GM12873 (cell line): ENCODE data around the gene PFN2.

Experiments used
- TF ChIP-seq, protein P1 (sequence below): IDR thresholded peaks from 2 replicates; pipeline ENCODE4 v1.5.1; 2012; ENCODE audit warnings: low read depth, mild to moderate bottlenecking, moderate library complexity, low read length, control low read depth; ENCODE audit not compliant: insufficient read depth; ENCODE audit errors: missing control alignments

PFN2 gene

GRCh38 chr3:149971403-149972075, 844 bp upstream of the PFN2 start:
- TF ChIP-seq, protein P1, sequence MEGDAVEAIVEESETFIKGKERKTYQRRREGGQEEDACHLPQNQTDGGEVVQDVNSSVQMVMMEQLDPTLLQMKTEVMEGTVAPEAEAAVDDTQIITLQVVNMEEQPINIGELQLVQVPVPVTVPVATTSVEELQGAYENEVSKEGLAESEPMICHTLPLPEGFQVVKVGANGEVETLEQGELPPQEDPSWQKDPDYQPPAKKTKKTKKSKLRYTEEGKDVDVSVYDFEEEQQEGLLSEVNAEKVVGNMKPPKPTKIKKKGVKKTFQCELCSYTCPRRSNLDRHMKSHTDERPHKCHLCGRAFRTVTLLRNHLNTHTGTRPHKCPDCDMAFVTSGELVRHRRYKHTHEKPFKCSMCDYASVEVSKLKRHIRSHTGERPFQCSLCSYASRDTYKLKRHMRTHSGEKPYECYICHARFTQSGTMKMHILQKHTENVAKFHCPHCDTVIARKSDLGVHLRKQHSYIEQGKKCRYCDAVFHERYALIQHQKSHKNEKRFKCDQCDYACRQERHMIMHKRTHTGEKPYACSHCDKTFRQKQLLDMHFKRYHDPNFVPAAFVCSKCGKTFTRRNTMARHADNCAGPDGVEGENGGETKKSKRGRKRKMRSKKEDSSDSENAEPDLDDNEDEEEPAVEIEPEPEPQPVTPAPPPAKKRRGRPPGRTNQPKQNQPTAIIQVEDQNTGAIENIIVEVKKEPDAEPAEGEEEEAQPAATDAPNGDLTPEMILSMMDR, result no peak

DNA sequence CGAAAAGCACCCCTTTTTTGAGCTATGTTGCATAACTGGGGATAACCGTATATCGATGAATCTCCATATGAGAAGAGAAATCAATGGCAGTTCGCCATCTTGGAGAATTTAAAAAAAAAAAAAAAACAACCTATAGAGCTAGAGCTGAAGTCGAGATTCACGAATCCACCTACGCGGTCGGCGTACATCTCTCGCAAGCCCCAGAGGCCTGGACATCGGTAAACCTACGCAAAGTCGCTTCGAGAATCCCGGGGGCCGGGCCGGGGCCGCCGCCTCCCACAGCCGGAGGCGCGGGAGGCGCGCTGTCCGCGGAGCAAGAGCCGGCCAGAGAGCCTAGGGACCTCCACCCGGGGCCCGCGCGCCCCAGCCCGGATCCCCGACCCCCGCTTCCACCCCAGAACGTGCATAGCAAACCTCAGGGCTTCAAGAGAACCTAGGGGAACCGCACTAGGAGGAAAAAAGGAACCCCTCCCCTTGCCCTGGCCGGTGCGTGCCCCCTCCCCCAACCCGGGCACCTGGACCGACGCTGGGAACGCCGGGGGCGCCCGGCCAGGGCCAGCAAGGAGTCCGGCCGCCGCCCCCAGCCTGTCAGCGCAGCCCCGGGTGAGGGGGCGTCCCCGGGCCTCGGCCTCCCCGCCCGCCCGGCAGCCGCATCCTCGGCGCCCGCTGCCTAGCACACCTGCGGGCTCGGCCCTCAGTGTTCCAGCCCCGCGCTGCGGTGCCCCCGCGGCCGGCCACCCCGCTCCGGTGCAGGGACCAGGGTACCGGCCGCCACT, 567 bp downstream of the PFN2 start:
- TF ChIP-seq, protein P1, result no peak

DNA sequence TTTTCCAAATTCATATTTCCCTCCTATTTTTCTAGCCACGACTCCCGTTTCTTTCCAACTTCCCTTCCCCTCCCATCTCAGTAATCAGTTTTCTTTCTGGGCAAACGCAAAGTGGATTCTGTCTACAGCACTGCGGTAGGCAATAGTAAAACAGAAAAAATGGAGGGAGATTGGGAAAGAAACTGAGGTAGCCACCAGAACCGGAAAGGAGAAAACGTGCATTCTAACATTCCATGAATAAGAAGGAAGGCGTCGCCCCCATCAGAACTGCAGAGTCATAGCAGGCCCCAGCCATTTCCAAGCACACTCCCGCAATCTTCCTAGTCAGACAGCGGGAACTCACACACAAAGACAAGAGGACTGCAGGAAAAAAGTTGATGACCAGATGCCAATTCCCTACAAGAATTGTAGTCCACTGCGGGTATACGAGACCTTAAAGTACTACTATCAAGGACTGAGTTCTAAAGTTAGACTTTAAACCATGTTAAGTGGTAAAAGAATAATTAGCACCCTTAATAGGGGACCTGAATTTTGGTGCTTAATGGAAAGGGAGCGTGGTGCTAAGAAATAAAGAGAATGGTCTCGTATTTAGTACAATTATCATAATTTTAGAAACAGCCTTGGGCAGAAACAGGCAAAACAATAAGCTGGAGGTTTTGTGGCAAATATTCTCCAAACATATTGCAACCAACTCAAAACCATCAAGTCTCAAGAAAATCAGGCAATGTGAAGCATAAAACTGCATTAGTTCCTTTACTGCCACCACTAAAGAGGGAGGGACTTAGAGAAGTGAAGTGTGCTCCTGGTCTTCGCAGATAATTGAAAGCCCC, 1.4 kb downstream of the PFN2 start:
- TF ChIP-seq, protein P1, result no peak

DNA sequence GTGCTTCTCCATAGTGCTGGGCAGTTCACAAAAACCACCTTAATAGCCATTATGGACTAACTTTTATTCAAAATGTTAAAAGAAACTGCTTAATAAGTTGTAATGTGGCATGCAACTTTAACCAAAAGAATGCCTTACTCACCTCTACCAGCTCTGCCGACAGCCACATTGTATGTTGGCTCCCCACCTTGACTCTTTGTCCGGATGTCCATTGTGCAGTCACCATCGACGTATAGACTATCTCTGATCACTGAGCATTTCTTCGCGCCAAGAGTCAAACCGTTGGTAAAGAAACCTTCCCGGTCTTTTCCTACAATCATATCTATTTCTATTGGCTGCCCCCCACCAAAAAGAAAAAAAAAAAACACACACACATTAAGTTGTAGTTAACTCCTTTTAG, 2.5 kb downstream of the PFN2 start:
- TF ChIP-seq, protein P1, result no peak

DNA sequence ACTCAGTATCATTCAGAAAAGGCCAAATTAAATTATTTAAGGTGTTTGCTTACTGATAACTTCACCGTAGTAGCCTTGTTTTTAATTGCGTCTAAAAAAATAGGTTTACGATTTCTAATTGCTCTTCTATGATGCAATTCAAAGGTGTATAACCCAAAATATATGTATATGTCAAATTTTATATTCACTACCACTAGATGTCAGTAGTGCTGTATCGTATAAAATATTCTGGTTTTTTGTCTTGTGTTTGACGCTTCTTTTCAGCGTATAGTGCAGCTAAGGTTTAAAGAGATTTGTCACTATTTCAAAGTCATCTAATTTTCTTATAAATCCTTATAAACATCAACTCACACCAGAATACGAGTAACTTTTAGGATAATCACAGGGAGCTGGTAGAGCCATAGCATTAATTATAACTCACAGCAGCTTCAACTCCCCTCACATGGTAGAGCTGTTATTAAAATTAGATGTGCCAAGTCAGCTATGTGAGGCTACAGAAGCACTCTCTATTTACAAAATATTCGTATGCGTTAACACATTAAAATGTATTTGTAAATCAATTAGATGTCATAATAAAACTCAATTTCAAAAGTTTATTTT, 3.5 kb downstream of the PFN2 start:
- TF ChIP-seq, protein P1, result peak; percentile 41

- TF ChIP-seq, protein P1, result no peak
These were observed 5.4 kb downstream of the PFN2 start for GRCh38 chr3:149965278-149965677.
